Sciatic nerve (tissue), 2 donors: Measurements from ENCODE around the gene GPR68. TPM values are rescaled to one million over a fixed set of nuclear protein-coding genes. Genes with fewer than 3 reads are reported as not detected.
"Not testable (repeated sequence)": the region's sequence is repeated elsewhere in the genome, so short reads cannot be mapped to it uniquely, and the experiment has no call there.

Experiments used
- ATAC-seq: fragments of 200-7000 bp; cut with Tn5 transposase; one replicate; pipeline ENCODE4 v1.9.1; 2020; ENCODE audit warnings: mild to moderate bottlenecking, moderate library complexity
- DNase-seq: peaks from one replicate; pipeline ENCODE4 v3.0.0-alpha.2; 2020; ENCODE audit warnings: low spot score
- intact Hi-C: fragments of 100-400 bp; cut with DNase I; formaldehyde crosslinking; loops from one replicate; pipeline ENCODE4 v1.14.2; 2022
- total RNA-seq: library from RNA; stranded (reverse); fragmentation: NEBNext Ultra II Directional; extraction: Animal tissue kit (Norgen Biotek cat#: 25700); gene quantifications from one replicate; pipeline ENCODE4 v1.2.1, GENCODE V29; 2021
- donor health status: DM: no; HTN: no; CAD: no.
- donor health status: DM: no; HTN: no; CAD: no.

The GPR68 gene
- total RNA-seq, 1 donor from 2014 or later = 1.6 TPM

- intact Hi-C loops = no loop called here
- ATAC-seq (no peak), DNase-seq (no peak)
Measured at GRCh38 chr14:91257328-91258010, 13.0 kb upstream of the GPR68 start.

GRCh38 chr14:91256661-91257060 lies 12.2 kb upstream of the GPR68 start:
- intact Hi-C loops = no loop called here
- no peak for ATAC-seq

GRCh38 chr14:91255026-91255695 lies 10.7 kb upstream of the GPR68 start:
- ATAC-seq = no peak

More at GRCh38 chr14:91256661-91257060, 12.2 kb upstream of the GPR68 start:
- DNase-seq = no peak

GRCh38 chr14:91254461-91254860 lies 10.0 kb upstream of the GPR68 start:
- DNase-seq = no peak
- no peak for ATAC-seq
- intact Hi-C loops = no loop called here

More at GRCh38 chr14:91255026-91255695, 10.7 kb upstream of the GPR68 start:
- intact Hi-C loops = no loop called here
- no peak for DNase-seq

- ATAC-seq (peak; percentile 7), DNase-seq (no peak)
- intact Hi-C loops = no loop called here
Measured at GRCh38 chr14:91253795-91254323, 9.4 kb upstream of the GPR68 start.

- DNase-seq = no peak
- intact Hi-C loops = no loop called here
- ATAC-seq = peak; percentile 25
Measured at GRCh38 chr14:91252871-91253794, 8.6 kb upstream of the GPR68 start.

GRCh38 chr14:91250912-91251311 lies 6.4 kb upstream of the GPR68 start:
- ATAC-seq = no peak
- no peak for DNase-seq
- intact Hi-C loops = no loop called here

GRCh38 chr14:91249841-91250616 lies 5.5 kb upstream of the GPR68 start:
- no peak for DNase-seq
- intact Hi-C loops = no loop called here
- ATAC-seq = no peak

- ATAC-seq (peak; percentile 8), DNase-seq (no peak)
- intact Hi-C loops = no loop called here
Measured at GRCh38 chr14:91246051-91246852, 1.7 kb upstream of the GPR68 start.

GRCh38 chr14:91245616-91246015 lies 1.1 kb upstream of the GPR68 start:
- ATAC-seq, DNase-seq, intact Hi-C loops: not testable (repeated sequence)

GRCh38 chr14:91245029-91245428 lies 525 bp upstream of the GPR68 start:
- ATAC-seq (peak; percentile 31), DNase-seq (no peak)
- intact Hi-C loops = no loop called here

- intact Hi-C loops = no loop called here
- no peak for DNase-seq
- ATAC-seq = no peak
Measured at GRCh38 chr14:91243074-91243471, 1.4 kb downstream of the GPR68 start.

GRCh38 chr14:91242635-91243034 lies 1.9 kb downstream of the GPR68 start:
- intact Hi-C loops = no loop called here
- DNase-seq (no peak), ATAC-seq (no peak)

- intact Hi-C loops = no loop called here
- DNase-seq (no peak), ATAC-seq (no peak)
Measured at GRCh38 chr14:91241863-91242262, 2.6 kb downstream of the GPR68 start.

GRCh38 chr14:91238661-91239060 lies 5.8 kb downstream of the GPR68 start:
- no peak for DNase-seq
- no peak for ATAC-seq
- intact Hi-C loops = no loop called here

GRCh38 chr14:91238085-91238484 lies 6.4 kb downstream of the GPR68 start:
- intact Hi-C loops = no loop called here
- no peak for DNase-seq
- no peak for ATAC-seq

GRCh38 chr14:91237219-91237618 lies 7.3 kb downstream of the GPR68 start:
- no peak for ATAC-seq
- intact Hi-C loops = no loop called here
- DNase-seq = no peak

- intact Hi-C loops = no loop called here
- DNase-seq (no peak), ATAC-seq (no peak)
Measured at GRCh38 chr14:91235841-91236240, 8.7 kb downstream of the GPR68 start.
